ENCODE measurements around the gene EDC3.
A peak's percentile ranks its signal among the peaks of the same experiment; 100 is the strongest.

Gene EDC3

DNA sequence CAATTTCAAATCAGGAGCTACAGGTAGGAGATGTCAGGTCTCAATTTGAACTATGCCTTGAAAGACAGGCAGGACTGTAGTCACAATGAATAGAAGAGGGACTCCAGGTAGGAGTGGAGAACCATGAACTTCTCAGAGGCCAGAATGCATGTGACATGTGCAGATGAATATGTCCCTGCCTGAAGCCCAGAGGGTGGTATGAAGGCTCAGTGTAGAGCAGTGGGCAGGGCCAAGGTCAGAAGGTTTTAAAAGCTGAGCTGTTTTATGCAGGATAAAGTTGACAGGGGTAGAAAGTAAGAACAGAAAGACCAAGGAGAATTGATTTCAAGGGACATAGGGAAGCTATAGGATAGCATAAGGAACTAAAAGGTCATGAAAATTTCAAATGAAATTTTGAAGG lies 49.3 kb downstream of the EDC3 start:
- no peak overlapping the region for H3K9ac ChIP-seq (ENCODE audit: low read depth, low read length)
- H3K9me3 ChIP-seq (ENCODE audit: control insufficient read depth, insufficient read depth, low read length), result no peaks in the 10 kb centered on the region
- H3K36me3 ChIP-seq (ENCODE audit: control insufficient read depth, insufficient read depth, low read length), result peaks cover 14% of the 10 kb centered on the region
- no peak overlapping the region for H3K27ac ChIP-seq (ENCODE audit: low read depth, low read length)
- H3K27me3 ChIP-seq (ENCODE audit: control insufficient read depth, insufficient read depth, low read length), result no peaks in the 10 kb centered on the region
- peaks cover 14% of the 10 kb centered on the region for H3K4me1 ChIP-seq (ENCODE audit: control insufficient read depth, insufficient read depth, low read length)
- no peak overlapping the region for H3K4me3 ChIP-seq (ENCODE audit: low read depth, low read length)

DNA sequence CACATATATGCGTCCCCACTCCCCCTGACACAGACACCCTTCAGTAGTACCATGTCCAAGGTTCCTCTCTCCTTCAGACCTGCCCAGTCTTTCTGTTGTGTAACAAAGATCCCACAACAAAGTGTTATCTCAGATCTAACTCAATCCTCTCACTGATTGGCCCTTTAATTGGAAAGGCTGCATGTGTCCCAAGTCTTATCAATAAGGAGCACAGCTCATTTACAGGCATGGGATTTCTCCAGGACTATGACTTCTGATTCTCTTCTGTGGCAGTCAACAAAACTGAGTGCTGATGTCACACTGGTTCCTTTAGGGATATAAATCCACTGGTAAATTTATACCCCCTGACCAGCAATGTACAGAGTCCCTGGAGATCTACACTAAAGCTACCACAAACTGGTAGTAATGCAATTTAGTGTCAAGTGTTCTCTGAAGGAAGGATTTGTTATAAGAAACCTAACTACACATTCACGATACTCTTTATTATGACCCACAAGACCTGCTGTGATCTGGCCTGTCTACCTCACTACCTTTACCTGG lies 52.1 kb downstream of the EDC3 start:
- Histone ChIP-seq H3K27ac (ENCODE audit: low read depth, low read length) (no peak overlapping the region), H3K4me3 (ENCODE audit: low read depth, low read length) (no peak overlapping the region), H3K9ac (ENCODE audit: low read depth, low read length) (no peak overlapping the region), H3K9me3 (ENCODE audit: control insufficient read depth, insufficient read depth, low read length) (no peaks in the 10 kb centered on the region), H3K36me3 (ENCODE audit: control insufficient read depth, insufficient read depth, low read length) (peaks cover 18% of the 10 kb centered on the region; the same call in 1 of the 2 replicates), H3K4me1 (ENCODE audit: control insufficient read depth, insufficient read depth, low read length) (peaks cover 14% of the 10 kb centered on the region), H3K27me3 (ENCODE audit: control insufficient read depth, insufficient read depth, low read length) (no peaks in the 10 kb centered on the region)

DNA sequence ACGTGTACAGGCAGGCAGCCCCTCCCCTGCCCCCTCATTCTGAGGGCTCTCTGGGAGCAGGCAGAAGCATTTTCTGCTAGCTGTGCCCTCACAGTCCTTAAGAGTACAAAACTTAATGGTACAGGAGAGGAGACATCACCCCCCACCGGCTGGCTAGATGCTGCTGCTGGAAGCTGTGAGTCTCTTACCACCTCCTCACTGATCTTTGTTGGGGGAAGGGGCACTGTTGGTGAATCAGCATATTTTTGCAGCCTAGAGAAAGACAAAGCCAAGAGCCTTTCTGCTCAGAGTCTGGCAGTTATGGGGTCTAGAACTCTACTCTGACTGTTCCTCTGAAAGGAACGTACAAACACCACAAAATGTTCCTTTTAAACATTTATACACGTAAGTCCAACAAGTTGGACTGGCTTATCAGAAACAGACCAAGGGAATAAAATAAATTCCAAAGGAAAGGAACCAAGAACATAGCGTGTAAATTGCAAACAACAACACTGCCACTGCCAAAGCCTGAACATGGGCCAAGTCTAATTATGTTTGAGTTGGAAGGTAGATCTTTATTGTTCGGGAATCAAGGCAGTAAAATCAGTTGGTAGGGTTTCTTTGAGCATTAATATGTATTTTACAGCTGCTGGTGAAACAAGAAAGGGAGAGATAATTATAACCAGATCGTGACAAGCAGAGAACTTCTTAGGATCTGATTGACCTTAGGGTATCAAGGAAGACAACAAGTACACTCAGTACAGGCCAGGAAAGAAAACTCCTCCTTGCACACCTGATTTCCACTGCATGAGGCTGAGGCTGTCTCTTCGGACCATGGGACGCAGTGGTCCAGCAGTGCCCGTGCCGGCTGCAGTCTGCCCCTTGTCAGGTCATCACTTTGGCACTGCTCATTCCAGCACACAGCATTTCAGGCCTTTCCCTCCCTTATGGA lies 52.8 kb downstream of the EDC3 start:
- H3K4me1 ChIP-seq (ENCODE audit: control insufficient read depth, insufficient read depth, low read length), result peaks cover 14% of the 10 kb centered on the region
- no peaks in the 10 kb centered on the region for H3K27me3 ChIP-seq (ENCODE audit: control insufficient read depth, insufficient read depth, low read length)
- H3K9me3 ChIP-seq (ENCODE audit: control insufficient read depth, insufficient read depth, low read length), result no peaks in the 10 kb centered on the region
- H3K36me3 ChIP-seq (ENCODE audit: control insufficient read depth, insufficient read depth, low read length), result peaks cover 18% of the 10 kb centered on the region; the same call in 1 of the 2 replicates
- peak overlapping the region; percentile 42; the same call in 1 of the 2 replicates for H3K9ac ChIP-seq (ENCODE audit: low read depth, low read length)
- peak overlapping the region; percentile 40 for H3K4me3 ChIP-seq (ENCODE audit: low read depth, low read length)
- peak overlapping the region; percentile 85 for H3K27ac ChIP-seq (ENCODE audit: low read depth, low read length)

DNA sequence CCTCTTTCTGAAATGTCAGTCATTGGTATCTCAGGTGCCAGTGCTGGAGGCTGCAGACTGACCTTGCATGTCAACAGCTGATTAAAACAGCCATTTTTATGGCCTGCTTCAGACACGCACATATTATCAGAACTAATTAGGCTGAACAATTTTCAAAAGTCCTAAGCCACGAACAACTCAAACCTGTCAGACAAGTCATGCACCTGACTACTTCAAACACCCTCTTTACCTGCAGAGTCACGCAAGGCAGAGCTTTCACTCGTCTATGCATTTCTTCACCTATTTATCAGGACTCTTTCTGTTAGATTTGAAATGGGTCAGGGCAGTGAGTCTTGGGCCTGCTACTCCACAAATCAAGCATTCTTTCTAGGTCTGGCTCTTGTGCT lies 53.5 kb downstream of the EDC3 start:
- Histone ChIP-seq H3K4me3 (ENCODE audit: low read depth, low read length) (peak overlapping the region; percentile 40; the same call in 1 of the 2 replicates), H3K9me3 (ENCODE audit: control insufficient read depth, insufficient read depth, low read length) (no peaks in the 10 kb centered on the region), H3K27me3 (ENCODE audit: control insufficient read depth, insufficient read depth, low read length) (no peaks in the 10 kb centered on the region), H3K36me3 (ENCODE audit: control insufficient read depth, insufficient read depth, low read length) (peaks cover 23% of the 10 kb centered on the region; the same call in 1 of the 2 replicates), H3K4me1 (ENCODE audit: control insufficient read depth, insufficient read depth, low read length) (peaks cover 14% of the 10 kb centered on the region), H3K9ac (ENCODE audit: low read depth, low read length) (peak overlapping the region; percentile 42; the same call in 1 of the 2 replicates), H3K27ac (ENCODE audit: low read depth, low read length) (peak overlapping the region; percentile 85)

GRCh38 chr15:74641151-74641550 lies 54.7 kb downstream of the EDC3 start:
- Histone ChIP-seq H3K27ac (ENCODE audit: low read depth, low read length) (no peak overlapping the region), H3K4me3 (ENCODE audit: low read depth, low read length) (no peak overlapping the region), H3K27me3 (ENCODE audit: control insufficient read depth, insufficient read depth, low read length) (no peaks in the 10 kb centered on the region), H3K36me3 (ENCODE audit: control insufficient read depth, insufficient read depth, low read length) (peaks cover 35% of the 10 kb centered on the region; the same call in 1 of the 2 replicates), H3K9me3 (ENCODE audit: control insufficient read depth, insufficient read depth, low read length) (no peaks in the 10 kb centered on the region), H3K4me1 (ENCODE audit: control insufficient read depth, insufficient read depth, low read length) (peaks cover 14% of the 10 kb centered on the region), H3K9ac (ENCODE audit: low read depth, low read length) (no peak overlapping the region)

DNA sequence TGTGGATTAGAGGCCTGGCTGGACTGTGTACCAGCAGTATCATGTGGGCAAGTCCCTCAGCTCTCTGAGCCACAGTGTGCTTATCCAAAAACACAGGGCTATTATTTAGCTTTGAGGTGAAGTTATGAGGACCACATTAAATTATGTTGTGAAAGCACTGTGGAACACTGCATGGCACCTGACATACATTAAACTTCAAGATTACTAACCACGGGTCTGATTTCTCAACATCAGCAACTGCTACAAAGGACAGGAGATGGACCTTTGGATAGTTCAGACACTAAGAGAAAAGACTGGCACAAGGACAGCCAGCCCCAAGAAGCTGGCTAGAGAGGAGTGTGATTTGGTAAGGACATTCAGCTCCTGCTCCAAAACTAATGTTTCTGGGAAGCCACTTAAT lies 58.8 kb downstream of the EDC3 start:
- peaks cover 72% of the 10 kb centered on the region for H3K36me3 ChIP-seq (ENCODE audit: control insufficient read depth, insufficient read depth, low read length)
- H3K27ac ChIP-seq (ENCODE audit: low read depth, low read length), result no peak overlapping the region
- H3K4me1 ChIP-seq (ENCODE audit: control insufficient read depth, insufficient read depth, low read length), result no peaks in the 10 kb centered on the region
- no peaks in the 10 kb centered on the region for H3K27me3 ChIP-seq (ENCODE audit: control insufficient read depth, insufficient read depth, low read length)
- no peak overlapping the region for H3K4me3 ChIP-seq (ENCODE audit: low read depth, low read length)
- no peak overlapping the region for H3K9ac ChIP-seq (ENCODE audit: low read depth, low read length)
- no peaks in the 10 kb centered on the region for H3K9me3 ChIP-seq (ENCODE audit: control insufficient read depth, insufficient read depth, low read length)

GRCh38 chr15:74635228-74635627 lies 60.6 kb downstream of the EDC3 start:
- no peaks in the 10 kb centered on the region for H3K9me3 ChIP-seq (ENCODE audit: control insufficient read depth, insufficient read depth, low read length)
- H3K27me3 ChIP-seq (ENCODE audit: control insufficient read depth, insufficient read depth, low read length), result no peaks in the 10 kb centered on the region
- H3K27ac ChIP-seq (ENCODE audit: low read depth, low read length), result no peak overlapping the region
- peaks cover 84% of the 10 kb centered on the region for H3K36me3 ChIP-seq (ENCODE audit: control insufficient read depth, insufficient read depth, low read length)
- H3K9ac ChIP-seq (ENCODE audit: low read depth, low read length), result no peak overlapping the region
- no peaks in the 10 kb centered on the region for H3K4me1 ChIP-seq (ENCODE audit: control insufficient read depth, insufficient read depth, low read length)
- no peak overlapping the region for H3K4me3 ChIP-seq (ENCODE audit: low read depth, low read length)

GRCh38 chr15:74633781-74634180 lies 62.0 kb downstream of the EDC3 start:
- Histone ChIP-seq H3K4me3 (ENCODE audit: low read depth, low read length) (no peak overlapping the region), H3K9me3 (ENCODE audit: control insufficient read depth, insufficient read depth, low read length) (no peaks in the 10 kb centered on the region), H3K27ac (ENCODE audit: low read depth, low read length) (no peak overlapping the region), H3K36me3 (ENCODE audit: control insufficient read depth, insufficient read depth, low read length) (peaks cover 87% of the 10 kb centered on the region), H3K27me3 (ENCODE audit: control insufficient read depth, insufficient read depth, low read length) (no peaks in the 10 kb centered on the region), H3K9ac (ENCODE audit: low read depth, low read length) (no peak overlapping the region), H3K4me1 (ENCODE audit: control insufficient read depth, insufficient read depth, low read length) (no peaks in the 10 kb centered on the region)

- H3K27me3 ChIP-seq (ENCODE audit: control insufficient read depth, insufficient read depth, low read length), result no peaks in the 10 kb centered on the region
- no peak overlapping the region for H3K27ac ChIP-seq (ENCODE audit: low read depth, low read length)
- H3K4me1 ChIP-seq (ENCODE audit: control insufficient read depth, insufficient read depth, low read length), result no peaks in the 10 kb centered on the region
- H3K36me3 ChIP-seq (ENCODE audit: control insufficient read depth, insufficient read depth, low read length), result peaks cover 96% of the 10 kb centered on the region
- no peak overlapping the region for H3K4me3 ChIP-seq (ENCODE audit: low read depth, low read length)
- no peak overlapping the region for H3K9ac ChIP-seq (ENCODE audit: low read depth, low read length)
- H3K9me3 ChIP-seq (ENCODE audit: control insufficient read depth, insufficient read depth, low read length), result no peaks in the 10 kb centered on the region
Observed at GRCh38 chr15:74632601-74633000, 63.2 kb downstream of the EDC3 start.

- Histone ChIP-seq H3K27me3 (ENCODE audit: control insufficient read depth, insufficient read depth, low read length) (no peaks in the 10 kb centered on the region), H3K9me3 (ENCODE audit: control insufficient read depth, insufficient read depth, low read length) (no peaks in the 10 kb centered on the region), H3K27ac (ENCODE audit: low read depth, low read length) (no peak overlapping the region), H3K4me1 (ENCODE audit: control insufficient read depth, insufficient read depth, low read length) (no peaks in the 10 kb centered on the region), H3K36me3 (ENCODE audit: control insufficient read depth, insufficient read depth, low read length) (peaks cover 96% of the 10 kb centered on the region), H3K9ac (ENCODE audit: low read depth, low read length) (no peak overlapping the region), H3K4me3 (ENCODE audit: low read depth, low read length) (no peak overlapping the region)
Observed at GRCh38 chr15:74631935-74632560, 63.8 kb downstream of the EDC3 start.

- Histone ChIP-seq H3K27me3 (ENCODE audit: control insufficient read depth, insufficient read depth, low read length) (no peaks in the 10 kb centered on the region), H3K4me1 (ENCODE audit: control insufficient read depth, insufficient read depth, low read length) (no peaks in the 10 kb centered on the region), H3K27ac (ENCODE audit: low read depth, low read length) (no peak overlapping the region), H3K9ac (ENCODE audit: low read depth, low read length) (no peak overlapping the region), H3K36me3 (ENCODE audit: control insufficient read depth, insufficient read depth, low read length) (peaks cover 96% of the 10 kb centered on the region), H3K9me3 (ENCODE audit: control insufficient read depth, insufficient read depth, low read length) (no peaks in the 10 kb centered on the region), H3K4me3 (ENCODE audit: low read depth, low read length) (no peak overlapping the region)
Observed at GRCh38 chr15:74631408-74631807, 64.4 kb downstream of the EDC3 start.
